HG02852 (cell line): ENCODE data around the gene BIN2.
"Not testable (repeated sequence)": the region's sequence is repeated elsewhere in the genome, so short reads cannot be mapped to it uniquely, and the experiment has no call there.

Experiments
- ATAC-seq: cut with Tn5 transposase; IDR thresholded peaks from one replicate; pipeline ENCODE4 v1.9.1; 2021; ENCODE audit warnings: mild to moderate bottlenecking, moderate library complexity; ENCODE audit not compliant: unreplicated experiment

The BIN2 gene

DNA sequence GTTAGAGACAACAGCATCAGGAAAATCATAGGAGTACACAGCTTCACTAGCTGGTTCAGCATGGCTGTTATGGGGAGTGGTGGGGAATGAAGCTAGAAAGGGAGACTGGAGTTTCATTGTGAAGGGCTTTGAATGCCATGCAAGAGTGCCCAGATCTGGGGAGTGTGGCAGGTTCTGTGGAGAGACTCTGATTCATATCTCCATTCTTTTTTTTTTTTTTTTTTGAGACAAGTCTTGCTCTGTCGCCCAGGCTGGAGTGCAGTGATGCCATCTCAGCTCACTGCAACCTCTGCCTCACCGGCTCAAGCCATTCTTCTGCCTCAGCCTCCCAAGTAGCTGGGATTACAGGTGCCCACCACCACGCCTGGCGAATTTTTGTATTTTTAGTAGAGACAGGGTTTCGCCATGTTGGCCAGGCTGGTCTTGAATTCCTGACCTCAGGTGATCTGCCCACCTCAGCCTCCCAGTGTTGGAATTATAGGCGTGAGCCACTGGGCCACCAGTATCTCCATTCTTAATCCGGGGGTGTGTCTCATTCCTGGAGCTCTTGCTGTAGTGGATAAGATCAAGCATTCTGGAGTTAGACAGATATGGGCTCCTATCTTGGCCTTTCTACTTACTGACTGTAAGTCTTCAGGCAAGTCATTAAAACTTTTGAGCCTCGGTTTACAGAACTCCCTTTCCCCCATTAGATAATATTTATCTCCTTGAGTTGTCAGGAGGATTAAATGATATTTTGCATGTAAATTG lies 5.7 kb downstream of the BIN2 start:
- not testable (repeated sequence) for ATAC-seq

DNA sequence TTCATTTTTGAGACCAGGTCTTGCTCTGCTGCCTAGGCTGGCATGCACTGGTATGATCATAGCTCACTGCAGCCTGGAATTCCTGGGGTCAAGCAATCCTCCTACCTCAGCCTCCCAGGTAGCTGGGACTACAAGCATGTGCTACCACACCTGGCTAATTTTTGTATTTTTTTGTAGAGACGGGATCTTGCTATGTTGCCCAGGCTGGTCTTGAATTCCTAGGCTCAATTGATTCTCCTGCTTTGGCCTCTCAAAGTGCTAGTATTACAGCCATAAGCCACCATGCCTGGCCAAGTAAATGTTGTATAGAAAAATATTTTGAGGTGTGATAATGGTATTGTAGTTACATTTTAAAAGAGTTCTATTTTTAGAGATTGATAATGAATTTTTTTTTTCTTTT lies 12.6 kb downstream of the BIN2 start:
- ATAC-seq = no peak

DNA sequence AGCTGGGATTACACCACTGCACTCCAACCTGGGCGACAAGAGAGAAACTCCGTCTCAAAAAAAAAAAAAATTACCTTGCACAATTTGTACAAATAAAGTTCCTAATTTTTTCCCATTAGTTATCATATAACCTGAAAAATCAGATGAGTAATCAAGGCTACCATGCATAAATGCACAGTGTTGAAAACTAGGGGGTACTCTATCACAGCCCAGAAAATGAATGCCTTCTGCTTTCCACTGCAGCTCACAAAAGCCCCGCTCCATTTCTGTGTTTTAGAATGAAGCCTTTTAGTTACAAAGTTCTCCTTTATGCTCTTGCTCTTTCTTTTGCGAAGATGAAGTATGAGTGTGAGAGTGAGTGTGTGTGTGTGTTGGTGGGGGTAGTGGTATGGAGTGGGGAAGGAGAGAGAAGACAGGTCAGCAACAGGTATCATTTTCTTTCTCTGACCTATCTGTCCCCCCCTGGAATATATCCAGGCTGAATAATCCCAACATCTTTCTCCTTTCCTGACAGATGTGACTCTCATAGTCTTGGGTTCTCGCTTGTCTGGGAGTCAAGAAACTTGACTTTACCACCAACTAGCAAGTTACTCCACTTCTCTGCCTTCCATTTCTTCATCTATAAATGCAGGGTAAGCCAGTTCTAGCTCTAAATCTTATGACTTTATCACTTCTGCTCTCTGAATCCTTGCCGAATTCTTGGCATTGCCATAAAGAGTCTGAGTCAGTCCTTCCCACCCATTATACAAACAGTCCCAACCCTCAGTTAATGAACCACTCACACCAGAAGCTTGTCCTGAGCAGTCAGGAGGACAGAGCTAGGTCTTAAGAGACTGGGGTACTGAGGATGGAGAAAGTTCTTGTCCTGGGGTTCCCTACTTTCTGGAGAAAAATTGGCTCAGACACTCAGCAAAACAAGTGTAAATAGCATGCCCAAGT lies 16.1 kb downstream of the BIN2 start:
- ATAC-seq = no peak

DNA sequence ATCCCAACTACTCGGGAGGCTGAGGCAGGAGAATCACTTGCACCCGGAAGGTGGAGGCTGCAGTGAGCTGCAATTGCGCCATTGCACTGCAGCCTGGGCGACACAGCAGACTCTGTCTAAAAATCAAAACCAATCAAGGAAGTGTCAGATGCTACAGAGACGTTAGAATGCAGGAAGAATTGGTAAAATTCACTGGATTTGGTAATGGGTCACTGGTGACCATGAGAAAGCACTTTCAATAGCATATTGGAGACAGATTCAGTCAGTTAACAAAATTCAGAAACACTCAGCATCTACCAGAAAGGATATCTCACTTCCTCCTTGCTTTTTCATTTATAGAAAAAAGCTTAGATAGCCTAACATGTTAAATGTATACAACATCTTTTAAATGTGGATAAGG lies 17.5 kb downstream of the BIN2 start:
- no peak for ATAC-seq

DNA sequence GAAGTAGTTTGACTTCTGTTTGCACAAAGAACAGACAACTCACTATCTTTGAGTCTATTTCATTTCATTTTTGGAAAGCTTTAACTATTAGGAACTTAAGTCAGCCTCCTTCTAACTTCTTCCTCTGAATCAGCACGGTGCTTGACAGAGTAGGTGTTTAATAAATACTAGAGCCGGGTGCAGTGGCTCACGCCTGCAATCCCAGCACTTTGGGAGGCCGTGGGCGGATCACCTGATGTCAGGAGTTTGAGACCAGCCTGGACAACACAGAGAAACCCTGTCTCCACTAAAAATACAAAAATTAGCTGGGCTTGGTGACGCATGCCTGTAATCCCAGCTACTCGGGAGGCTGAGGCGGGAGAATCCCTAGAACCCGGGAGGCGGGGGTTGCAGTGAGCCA lies 23.2 kb downstream of the BIN2 start:
- ATAC-seq = not testable (repeated sequence)

DNA sequence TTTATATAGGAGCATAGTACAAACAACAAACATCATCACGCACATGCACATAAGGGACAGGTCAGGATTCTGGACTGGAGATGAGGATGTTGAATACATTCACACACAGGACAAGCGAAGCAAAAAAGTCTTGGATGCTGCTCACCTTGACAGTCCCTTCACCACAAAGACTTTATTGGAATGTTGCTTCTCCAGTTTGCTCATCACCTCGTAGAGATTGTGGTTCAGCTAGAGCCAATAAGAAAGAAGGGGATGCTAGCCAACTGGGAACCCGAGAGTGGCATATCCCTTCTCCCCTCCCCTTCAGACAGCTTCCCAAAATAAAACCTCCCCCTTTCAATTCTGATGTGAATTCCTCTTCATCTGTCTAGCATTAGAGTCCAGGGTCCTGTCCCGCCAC lies 28.3 kb downstream of the BIN2 start:
- ATAC-seq = no peak

DNA sequence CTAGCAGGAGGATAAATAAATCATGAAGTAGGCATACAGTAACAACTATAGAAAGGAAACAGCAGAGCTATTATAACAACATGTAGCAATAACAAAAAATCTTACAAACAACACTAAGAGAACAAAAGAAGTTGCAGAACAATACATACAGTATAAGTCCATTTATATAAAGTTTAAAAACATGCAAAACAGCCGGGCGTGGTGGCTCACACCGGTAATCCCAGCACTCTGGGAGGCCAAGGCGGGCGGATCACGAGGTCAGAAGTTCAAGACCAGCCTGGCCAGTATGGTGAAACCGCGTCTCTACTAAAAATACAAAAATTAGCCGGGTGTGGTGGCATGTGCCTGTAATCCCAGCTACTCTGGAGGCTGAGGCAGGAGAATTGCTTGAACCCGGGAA lies 29.9 kb downstream of the BIN2 start:
- ATAC-seq = not testable (repeated sequence)

DNA sequence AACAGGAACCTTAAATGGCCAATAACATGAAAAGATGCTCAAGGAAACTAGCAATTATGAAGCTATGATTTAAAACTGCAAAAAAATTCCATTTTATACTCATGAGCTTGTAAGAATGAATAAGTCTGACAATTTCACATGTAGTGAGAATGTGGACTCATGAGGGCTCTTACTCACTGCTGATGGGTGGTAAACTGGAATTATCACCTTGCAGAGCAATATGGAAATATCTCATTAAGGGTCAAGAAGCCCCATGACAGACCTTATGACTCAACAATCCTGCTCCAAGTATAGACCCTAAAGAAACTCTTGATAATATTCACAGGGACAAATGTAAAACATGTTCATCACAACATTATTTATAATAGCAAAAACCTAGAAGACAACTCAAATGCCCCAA lies 30.3 kb downstream of the BIN2 start:
- ATAC-seq = no peak

DNA sequence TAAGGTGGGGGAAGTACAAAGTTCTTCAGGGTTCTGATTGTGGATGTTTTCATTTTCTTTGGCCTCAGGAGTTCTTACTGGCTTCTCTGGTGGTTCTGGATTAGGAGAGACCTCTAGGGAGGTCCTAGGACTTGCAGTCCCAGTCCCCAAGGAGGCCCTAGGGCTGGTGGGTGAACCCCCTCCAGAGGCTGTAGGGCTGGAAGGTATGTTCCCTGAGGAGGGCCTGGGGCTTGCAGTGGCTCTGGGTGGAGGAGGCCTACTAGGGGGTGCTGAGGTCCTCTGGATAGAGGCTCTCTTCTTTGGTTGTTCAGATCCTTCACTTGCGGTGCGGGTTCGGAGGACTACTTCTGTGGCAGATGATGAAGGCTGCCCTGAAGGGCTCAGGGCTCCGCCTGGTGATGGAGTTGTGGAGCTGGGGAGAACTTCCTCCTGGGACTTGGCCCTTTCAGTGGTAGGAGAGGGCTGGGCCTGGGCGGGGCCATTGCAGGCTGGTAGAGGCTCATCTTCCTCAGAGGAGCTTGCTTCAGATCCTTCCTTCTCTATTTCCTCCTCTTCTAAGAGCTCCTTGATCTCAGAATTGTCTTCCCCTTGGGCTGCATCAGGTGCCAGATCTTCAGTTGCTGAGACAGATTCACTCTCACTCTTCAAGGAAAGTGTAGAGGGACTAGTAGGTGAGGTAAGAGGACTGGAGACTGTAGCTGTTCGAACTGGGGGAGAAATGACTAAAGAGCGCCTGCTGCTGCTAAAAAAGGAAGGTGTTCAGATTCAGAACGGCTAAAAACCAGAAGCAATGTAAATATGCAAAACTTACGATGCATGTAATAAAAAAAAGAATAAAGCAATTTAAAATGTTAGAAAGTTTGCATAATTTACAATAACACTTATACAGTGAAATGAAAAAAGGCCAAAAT lies 32.1 kb downstream of the BIN2 start:
- ATAC-seq = not testable (repeated sequence)

DNA sequence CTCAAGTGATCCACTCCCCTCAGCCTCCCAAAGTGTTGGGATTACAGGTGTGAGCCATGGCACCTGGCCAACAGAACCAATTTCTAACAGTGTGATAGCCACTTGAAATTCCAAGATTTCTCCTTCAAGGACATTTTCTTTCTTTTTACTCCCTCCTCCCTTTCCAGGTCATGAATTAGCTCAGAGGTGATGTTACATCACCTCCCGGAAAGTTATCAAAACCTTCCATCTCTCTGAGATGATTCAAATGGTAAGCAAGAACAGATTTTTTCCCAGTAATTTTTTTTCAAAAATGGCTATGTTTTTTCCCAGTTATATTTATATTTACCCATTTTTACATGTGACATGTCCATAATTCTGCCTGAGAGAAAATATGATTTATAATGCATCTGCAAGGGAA lies 38.1 kb downstream of the BIN2 start:
- no peak for ATAC-seq

DNA sequence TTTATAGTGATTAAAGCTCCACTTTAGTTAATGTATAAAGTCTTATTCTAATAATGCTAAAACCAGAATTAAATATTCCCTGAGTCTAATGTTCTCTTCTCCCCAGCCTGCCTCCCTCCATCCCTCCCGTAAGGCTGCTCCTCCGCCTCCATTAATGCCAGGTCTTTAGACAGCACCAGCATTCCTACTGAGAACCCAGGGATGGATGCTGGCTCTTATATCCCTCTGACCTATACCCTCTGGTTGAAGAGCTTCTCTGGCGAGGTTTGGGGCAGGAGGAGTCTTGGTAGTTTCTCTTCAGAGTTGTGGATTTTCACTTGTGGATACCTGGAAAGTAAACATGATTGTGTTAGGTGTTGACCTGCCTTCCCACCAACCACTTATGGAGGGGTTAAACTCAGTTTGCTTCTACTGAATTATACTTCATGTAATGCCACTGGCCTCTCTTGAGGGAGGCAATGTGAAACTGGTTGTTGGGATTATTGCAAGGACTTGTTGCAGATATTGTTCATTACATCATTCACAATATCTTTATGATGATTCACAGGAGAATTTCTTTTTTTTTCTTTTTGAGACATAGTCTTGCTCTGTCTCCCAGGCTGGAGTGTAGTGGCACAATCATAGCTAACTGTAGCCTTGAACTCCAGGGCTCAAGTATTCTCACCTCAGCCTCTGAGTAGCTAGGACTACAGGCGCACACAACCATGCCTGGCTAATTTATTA lies 42.6 kb downstream of the BIN2 start:
- no peak for ATAC-seq

DNA sequence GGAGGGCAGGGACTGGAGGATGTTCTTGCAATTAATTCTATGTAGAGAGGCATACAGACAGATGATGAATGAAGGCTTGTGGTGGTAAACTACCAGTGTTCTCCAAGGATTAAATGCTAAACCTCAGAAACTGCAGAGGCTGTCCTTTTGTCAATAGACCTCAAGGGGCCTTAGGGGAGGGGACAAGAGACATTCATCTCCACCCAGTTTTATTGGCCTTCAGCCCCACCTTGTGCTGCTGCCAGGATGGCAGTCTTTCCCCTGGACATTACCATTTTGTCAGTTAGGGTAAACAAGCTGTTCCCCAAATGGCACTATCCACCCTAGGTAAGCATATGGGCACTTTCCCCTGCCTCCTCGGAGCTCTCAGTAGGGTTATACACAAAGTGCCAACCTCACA lies 48.9 kb downstream of the BIN2 start:
- no peak for ATAC-seq

DNA sequence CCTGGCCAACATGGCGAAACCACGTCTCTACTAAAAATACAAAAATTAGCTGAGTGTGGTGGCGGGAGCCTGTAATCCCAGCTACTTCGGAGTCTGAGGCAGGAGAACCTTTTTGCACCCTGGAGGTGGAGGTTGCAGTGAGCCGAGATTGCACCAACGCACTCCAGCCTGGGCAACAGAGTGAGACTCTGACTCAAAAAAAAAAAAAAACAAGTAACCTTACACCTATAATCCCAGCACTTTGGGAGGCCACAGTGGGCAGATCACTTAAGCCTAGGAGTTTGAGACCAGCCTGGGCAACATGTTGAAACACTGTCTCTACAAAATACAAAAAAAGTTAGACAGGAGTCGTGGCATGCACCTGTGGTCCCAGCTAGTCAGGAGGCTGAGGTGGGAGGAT lies 51.2 kb downstream of the BIN2 start:
- not testable (repeated sequence) for ATAC-seq

DNA sequence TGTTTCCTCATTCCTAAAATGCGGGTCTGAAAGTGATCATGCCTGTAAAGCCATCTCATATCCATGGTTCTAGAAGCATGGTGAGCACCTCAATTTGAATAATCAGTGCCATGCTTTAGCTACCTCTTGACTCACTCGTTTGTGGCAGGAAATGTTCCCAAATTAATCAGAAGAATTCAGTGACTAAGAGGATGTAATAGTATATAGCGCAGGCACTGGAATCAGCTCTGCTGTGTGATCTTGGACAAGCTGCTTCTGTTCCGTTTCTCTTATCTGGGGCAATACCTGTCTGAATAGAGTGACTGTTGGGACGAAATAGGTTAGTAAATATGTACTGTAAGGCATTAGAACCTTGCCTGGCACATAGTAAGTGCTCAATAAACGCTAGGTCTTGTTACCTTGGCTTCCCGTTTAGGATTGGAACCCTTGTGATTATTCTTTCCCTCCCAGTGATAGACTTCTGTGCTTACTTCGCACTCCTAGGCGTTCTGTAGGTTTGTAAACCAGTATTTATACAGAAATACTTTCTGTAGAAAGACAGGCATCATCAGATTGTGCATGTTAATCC lies 52.9 kb downstream of the BIN2 start:
- no peak for ATAC-seq

DNA sequence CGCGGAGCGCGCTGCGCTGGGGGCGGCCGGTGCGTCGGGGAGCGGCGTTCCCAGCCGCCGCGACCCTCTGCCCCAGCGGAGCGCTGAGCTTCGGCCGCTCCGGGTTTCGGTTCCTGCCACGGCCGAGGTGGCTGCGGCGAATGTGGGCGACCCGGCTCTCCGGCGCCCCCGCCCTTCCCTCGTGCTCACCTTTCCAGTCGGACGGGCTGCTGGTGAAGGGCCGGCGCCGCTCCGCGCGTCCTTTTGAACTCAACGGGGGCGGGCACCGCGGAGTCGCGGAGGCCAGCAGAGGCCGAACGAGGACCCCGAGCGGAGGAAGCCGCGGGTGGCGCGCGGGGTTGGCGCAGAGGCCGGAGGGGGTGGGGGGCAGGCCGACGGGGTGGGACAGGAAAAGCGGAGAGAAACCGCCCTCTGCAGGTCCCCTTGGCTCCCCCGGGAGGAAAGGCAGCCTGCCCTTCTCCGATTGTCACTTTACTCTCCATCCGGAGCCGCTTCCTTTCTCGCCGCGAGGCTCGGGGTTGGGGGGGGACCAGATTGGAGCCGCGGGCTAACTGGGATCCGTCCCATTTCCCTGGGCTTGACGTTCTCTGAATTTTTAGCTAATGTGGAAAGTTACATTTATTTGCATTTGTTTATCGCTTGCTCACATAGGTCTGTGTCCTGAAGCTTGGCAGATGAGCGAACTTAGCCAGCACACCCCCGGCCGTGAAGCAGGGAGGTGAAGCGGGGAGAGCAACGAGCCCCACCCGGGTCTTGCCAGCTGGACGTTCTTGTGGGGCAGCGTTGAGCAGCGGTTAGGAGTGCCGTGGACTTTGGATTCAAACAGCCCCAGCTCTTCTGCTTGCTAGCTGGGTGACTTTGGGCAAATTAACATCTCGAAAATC lies 53.7 kb downstream of the BIN2 start, which contains the start of gene SMAGP:
TSS of gene SMAGP (minus strand) at position 349 of the 884 bp plus-strand sequence. CDS start 1,137 bp downstream, outside the sequence.
- peak; percentile 58 for ATAC-seq

DNA sequence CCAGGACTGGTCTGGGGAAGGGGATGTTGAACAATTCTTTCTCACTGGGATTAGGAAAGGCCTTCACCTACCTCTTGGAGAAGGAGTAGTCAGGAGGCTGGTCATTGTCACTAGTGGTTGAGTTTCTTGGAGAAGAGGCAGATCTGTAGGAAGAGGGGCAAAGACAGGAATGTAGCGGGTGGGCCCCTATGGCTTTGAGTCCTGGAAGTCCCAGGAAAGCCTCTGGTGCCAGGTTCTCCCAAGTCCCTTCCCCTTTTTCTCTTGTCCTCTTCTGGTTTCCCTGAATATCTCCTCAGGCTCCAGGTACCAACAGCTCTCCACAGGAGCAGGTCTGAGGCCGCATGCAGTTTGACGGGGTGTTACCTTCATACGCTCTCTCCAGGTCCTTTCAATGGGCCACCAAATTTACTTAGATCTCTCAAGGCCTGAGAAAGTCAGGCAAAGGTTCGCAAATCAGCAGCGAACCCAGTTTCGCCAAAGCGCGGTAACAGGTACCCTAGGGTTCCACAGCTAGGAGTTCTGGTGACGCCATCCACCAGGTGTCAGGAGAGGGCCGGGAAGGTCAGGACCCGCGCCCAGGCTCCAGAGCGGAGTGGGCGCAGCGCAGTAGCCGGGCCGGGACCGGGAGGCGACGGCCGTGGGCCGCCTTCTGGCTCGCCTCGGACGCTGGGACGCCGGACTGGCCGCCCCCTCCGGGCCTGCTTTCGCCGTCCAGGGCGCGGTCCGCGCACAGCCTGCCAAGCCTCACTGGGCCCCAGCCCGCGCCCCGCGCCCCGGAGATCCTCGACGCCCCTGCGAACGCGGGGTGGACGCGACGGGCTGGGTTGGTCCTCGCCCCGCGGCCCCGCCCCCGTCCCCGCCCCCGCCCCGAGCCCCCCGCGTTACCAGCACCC lies 54.6 kb downstream of the BIN2 start:
- peak; percentile 44 for ATAC-seq

DNA sequence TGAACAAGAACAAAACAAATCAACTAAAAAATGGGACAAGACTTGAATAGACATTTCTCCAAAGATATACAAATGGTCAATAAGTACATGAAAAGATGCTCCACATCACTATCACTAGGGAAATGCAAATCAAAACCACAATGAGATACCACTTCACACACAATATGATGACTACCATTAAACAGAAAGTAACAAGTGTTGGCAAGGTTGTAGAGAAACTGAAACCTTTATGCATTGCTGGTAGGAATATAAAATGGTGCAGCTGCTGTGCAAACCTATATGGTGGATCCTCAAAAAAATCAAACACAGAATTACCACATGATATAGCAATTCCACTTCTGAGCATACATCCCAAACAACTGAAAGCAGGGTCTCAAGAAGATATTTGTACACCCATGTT lies 59.0 kb downstream of the BIN2 start:
- no peak for ATAC-seq

DNA sequence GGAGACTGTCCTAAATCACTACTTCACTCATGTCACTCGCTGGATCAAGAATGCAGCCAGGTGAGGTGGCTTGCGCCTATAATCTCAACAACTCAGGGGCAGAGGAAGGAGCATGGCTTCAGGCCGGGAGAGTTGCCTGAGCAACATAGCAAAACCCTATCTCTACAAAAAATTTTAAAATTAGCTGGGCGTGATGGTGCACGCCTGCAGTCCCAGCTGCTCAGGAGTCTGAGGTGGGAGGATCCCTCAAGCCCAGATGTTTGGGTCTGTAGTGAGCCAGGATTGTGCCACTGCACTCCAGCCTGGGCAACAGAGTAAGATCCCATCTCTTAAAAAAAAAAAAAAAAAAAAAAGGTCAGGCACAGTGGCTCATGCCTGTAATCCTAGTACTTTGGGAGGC lies 59.7 kb downstream of the BIN2 start:
- no peak for ATAC-seq
